GM04503 (cell line): Measurements from ENCODE around the gene SKIDA1.
A peak's percentile ranks its signal among the peaks of the same experiment; 100 is the strongest.
"Not testable (repeated sequence)": the region's sequence is repeated elsewhere in the genome, so short reads cannot be mapped to it uniquely, and the experiment has no call there.

Experiments used
- DNase-seq: peaks from one replicate; pipeline ENCODE4 v3.0.0-alpha.2; 2012; ENCODE audit warnings: low read depth

SKIDA1 gene

DNA sequence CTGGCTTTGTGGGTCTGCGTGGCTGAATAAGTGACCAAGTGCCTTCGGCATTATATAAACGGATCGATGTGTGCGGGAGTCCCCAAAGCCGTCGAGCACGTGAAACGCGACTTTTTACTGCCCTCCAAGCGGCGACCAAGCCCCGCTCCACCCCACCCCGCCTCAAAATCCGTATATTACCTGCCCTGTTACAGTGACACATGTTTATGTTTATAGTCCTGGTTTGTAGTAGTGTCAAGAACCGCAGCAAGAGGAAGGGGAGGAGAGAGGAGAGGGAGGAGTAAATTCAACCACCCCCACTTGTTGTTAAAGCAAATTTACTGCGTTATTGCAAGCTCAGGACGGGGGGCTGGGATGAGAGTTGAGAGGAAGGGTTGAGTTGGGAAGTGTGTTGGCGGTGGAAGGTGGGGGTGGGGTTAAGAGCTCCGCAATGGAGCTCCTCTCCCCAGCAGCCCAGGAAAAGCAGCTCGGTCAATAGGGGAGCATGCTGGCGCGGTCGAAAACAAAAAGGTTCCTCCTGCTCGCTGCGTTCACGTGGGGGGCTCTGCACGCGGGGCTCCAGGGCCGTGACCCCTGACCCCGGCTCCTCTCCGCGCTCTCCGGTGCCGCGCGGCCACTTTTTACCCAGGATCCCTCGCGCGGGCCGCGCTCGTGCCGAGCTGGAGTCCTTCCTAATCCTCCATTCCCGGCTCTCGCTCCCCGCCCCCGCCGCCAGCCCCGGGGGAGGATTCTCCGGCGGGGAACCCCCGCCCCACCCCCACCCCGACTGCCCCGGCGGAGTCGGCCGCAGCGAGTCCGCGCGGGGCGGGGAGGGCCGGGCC is at the start of gene SKIDA1:
Gene SKIDA1 (minus strand): TSS at position 316 of the 821 bp plus-strand sequence. CDS start 7,860 bp downstream, outside the sequence.
- no peak for DNase-seq

DNA sequence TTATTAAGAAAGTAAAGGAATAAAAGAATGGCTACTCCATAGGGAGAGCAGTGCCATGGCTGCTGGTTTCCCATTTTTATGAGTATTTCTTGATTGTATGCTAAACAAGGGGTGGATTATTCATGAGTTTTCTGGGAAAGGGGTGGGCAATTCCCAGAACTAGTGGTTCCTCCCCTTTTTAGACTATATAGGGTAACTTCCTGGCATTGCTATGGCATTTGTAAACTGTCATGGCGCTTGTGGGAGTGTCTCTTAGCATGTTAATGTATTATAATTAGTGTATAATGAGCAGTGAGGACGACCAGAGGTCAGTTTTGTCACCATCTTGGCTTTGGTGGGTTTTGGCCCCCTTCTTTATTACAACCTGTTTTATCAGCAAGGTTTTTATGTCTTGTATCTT is 49.0 kb upstream of the SKIDA1 start:
- not testable (repeated sequence) for DNase-seq

DNA sequence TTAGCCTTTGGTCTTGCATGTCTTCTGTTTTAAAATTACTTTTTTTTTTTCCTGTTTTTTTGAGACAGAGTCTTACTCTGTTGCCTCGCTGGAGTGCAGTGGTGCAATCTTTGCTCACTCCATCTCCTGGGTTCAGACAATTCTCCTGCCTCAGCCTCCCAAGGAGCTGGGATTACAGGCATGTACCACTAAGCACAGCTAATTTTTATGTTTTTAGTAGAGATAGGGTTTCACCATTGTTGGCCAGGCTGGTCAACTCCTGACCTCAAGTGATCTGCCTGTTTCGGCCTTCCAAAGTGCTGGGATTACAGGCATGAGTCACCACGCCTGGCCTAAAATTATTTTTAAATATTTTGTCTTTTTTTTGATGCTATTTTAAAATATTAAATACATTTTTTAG is 47.1 kb upstream of the SKIDA1 start:
- peak; percentile 31 for DNase-seq

DNA sequence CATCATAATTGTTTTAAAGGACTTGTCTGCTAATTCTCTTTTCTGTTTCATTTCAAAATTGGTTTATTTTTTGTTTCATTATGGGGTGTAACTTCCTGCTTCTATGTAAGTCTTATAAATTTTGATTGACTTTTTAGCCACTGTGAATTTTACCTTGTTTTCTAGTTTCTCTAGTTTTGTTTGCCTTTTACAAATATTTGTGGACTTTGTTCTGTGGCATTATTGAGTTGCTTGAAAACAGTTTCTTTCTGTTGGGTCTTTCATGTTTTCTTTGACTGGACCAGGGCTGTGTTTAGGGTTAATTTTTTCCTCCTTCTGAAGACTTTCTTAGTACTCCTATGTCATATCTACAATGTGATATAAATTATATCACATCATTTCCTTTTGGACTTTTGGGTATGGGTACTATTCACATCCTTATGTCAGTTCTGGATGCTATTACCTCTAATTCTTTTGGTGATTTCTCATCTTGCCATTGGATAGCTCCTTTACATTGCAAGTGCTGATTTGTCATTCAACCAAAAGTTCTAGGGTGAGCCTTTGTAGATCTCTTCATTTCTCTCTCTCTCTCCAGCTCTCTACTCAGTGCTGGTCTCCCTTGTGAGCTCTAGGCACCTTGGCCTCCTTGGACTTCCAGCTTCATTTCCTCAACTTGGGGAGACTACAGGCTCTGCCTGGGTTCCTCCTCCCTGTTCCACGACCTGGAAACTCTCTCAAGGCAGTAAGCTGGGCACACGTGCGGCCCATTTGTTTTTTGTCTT is 45.5 kb upstream of the SKIDA1 start:
- no peak for DNase-seq

DNA sequence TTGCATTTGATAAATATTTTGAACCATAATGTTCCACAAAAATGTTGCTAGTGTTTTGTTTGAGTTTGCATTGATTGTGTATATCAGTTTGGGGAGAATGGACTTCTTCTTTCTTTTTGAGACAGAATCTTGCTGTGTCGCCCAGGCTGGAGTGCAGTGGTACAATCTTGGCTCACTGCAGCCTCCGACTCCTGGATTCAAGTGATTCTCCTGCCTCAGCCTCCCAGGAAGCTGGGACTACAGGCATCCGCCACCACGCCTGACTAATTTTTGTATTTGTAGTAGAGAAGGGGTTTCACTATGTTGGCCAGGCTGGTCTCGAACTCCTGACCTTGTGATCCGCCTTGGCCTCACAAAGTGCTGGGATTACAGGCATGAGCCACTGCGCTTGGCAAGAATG is 33.5 kb upstream of the SKIDA1 start:
- DNase-seq, result not testable (repeated sequence)

DNA sequence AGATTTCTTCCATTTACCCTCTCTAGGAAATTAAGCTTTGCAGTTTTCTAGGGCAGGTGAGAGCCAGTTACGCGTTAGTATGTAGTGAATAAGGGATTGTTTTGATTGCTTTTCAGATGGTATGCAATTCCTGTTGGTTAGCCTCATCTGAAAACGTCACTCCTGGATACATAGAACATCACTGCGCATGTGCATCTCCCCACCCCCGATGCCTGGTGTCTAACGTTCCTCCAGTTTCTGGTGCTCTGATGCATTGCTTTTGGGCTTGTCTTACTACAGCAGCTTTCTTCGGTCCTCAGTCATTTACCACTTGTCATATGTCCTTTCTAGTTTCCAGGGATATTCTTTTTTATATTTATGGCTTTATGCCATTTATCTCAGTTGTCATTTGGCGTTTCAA is 31.0 kb upstream of the SKIDA1 start:
- no peak for DNase-seq

DNA sequence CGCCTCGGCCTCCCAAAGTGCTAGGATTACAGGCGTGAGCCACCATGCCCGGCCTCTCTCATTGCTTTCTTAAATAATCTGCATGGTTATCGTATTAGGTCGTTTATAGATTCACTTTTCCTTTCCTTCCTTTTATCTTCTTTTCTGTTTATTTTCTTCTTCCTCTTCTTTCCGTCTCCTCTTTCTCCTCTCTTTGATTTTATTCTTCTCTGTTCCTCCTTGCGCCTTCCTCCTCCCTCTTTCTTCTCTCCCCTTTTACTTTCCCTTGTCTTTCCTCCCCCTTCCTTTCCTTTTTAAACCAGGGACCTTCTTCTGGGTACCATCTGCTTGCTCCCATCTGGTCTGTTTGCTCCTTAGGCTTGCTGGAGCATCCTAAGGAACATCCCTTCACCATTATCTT is 27.2 kb upstream of the SKIDA1 start:
- no peak for DNase-seq

DNA sequence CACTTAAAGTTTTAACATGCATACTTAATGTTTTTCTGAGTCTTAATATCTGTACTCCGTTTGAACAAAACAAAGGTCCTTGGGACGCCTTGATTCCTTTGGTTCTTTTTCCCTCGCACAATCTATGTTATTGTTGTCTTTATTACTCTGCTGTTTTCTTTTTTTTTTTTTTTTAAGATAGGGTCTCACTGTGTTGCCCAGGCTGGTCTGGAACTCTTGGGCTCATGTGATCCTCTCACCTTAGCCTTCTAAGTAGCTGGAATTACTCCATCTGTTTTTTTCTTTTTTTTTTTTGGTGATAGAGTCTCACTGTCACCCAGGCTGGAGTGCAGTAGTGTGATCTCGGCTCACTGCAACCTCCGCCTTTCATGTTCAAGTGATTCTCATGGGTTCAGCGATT is 21.8 kb upstream of the SKIDA1 start:
- DNase-seq, result no peak

DNA sequence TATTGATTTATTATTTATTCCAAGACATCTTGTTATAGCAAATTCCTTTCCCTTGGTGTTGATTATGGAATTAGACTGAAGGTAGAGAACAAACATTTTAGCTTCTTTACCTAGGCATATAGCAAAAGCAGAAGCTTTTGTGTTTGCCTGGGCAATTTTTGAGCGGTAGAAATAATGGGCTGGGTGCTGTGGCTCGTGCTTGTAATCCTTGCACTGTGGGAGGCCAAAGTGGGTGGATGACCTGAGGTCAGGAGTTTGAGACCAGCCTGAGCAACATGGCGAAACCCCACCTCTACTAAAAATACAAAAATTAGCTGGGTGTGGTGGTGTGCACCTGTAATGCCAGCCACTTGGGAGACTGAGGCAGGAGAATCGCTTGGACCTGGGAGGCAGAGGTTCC is 15.2 kb upstream of the SKIDA1 start:
- not testable (repeated sequence) for DNase-seq

DNA sequence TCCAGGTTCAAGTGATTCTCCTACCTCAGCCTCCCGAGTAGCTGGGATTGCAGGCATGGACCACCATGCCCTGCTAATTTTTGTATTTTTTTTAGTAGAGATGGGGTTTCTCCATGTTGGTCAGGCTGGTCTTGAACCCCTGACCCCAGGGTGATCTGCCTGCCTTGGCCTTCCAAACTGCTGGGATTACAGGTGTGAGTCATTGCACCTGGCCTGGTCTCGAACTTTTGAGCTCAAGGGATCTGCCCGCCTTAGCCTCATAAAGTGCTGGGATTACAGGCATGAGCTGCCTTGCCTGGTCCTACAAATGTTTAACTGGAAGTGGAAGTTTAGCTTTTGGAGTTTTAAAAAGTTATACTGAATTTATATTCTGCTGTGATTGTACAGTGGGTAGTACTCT is 11.4 kb upstream of the SKIDA1 start:
- DNase-seq, result no peak

DNA sequence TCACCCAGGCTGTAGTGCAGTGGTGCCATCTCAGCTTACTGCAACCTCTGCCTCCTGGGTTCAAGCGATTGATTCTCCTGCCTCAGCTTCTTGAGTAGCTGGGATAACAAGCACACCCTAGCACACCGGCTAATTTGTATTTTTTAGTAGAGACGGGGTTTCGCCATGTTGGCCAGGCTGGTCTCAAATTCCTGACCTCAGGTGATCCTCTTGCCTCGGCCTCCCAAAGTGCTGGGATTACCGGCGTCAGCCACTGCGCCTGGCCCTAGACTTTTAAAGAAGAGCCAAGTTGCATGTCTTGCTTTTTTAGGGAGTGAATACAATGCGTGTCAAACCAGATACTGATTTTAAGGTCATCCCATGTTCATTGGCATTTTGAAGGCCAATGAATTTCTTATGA is 10.5 kb upstream of the SKIDA1 start:
- DNase-seq, result not testable (repeated sequence)

DNA sequence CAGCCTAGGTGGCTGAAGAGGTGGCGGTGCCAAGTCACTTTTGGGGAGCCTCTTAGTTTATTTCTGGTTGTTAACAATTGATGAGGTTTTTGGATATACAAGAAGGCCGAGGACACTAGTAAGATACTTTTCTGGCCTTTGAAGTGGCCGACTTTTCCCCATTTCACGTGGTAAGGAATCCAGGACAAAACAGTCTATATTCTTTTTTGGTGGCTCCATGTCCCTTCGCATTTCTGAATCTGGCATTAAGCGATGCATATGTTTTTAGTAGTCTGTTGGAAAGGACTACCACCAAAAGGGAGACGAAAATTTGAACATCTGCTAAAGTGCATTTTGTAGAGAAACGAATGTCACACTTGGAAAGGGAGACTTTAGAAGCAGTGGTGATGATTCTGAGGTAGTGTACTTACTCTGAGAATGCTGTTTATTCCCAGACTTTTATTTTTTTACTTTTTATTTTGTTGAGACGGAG is 10.0 kb upstream of the SKIDA1 start:
- no peak for DNase-seq

DNA sequence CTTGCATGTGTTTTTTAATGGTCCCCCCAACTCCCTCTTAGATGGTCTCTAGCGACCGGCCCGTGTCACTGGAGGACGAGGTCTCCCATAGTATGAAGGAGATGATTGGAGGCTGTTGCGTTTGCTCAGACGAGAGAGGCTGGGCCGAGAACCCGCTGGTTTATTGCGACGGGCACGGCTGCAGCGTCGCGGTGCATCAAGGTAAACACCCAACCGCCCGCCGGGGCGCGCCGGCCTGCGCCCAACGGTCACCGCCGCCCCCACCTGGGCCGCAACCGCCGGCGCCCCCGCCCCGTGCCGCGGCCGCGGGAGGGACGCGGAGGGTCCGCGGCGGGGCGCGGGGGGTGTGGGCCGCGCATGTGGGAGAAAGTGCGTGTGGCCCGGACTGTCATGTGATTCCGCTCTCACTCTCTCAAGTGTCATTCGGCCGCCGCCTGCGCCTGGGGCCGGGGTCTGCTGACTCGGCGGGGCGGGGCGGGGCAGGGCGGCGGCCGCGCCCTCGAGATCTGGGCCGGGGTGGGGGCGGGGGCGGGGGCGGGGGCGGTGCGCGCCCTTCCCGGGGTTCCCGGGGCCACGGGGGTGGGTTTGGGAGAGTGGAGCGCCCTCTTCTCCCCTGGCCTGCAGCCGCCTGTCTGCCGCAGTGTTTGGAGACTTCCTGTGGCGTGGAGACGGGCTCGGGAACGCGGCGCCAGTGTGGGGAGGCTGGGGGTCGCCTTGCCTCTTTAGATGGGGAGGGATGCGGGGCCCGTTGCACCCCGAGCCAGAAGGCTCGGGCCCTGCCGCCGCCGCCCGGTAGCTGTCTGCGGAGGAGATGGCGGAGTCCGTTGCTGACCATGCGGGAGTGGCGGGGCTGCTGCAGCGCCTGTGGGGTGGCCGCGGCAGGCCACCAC is 9.4 kb upstream of the SKIDA1 start:
- DNase-seq, result no peak

DNA sequence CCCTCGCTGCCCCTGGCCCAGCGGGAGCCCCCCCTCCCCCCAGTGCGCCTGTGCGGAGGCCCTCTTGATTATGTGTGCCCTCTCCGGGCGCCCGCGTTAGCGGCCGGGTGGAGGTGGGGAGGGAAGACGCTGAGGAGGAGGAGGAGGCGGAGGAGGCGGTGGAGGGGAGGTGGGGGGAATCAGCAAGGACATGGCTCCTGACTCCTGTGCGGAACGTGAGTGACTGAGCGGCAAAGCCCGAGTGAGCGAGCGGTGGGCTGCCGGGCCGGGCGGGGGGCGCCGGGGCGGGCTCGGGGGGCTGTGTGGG is 8.8 kb upstream of the SKIDA1 start:
- DNase-seq, result no peak

DNA sequence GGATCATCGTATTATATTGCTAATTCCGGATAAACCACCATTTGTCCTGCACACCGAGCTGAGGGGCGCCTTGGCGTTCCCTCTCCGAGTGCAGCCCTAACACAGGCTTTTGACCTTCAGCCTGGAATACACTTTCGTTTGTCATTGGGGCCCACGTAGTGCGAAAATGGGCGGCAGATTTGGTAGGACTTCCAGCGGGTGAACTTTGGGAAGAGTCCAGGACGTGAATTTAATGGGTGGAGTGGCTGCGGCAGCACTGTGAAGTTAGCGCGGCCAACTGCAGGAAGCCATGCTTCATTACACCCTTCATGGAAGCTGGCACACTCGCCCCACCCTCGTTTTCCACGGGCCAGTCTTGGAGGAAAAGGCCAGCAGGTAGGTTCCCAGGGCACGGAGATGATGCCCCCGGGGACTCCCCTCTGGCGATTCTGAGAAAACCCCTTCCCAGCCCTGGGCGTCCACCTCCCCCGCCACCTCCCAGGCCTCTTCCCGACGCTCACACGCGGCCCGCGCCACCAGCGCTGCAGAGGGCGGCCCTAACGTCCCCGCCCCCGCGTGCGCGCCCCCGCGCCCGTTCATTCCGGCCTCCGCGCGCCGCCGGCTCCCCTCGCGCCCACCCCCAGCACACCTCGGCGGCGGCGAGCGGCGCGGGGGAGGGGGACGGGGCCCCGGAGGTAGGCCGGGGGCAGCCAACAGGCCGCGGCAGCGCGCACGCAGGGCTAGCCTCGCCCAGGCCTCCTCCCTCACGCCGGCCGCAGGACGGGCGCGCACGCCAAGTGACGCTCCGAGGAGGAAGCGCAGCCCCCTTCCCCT is 8.2 kb upstream of the SKIDA1 start, which contains the start of gene MLLT10:
Gene MLLT10 (plus strand): TSS at position 766 of the 813 bp plus-strand sequence. CDS start 413 bp downstream, outside the sequence.
- peak; percentile 60 for DNase-seq

DNA sequence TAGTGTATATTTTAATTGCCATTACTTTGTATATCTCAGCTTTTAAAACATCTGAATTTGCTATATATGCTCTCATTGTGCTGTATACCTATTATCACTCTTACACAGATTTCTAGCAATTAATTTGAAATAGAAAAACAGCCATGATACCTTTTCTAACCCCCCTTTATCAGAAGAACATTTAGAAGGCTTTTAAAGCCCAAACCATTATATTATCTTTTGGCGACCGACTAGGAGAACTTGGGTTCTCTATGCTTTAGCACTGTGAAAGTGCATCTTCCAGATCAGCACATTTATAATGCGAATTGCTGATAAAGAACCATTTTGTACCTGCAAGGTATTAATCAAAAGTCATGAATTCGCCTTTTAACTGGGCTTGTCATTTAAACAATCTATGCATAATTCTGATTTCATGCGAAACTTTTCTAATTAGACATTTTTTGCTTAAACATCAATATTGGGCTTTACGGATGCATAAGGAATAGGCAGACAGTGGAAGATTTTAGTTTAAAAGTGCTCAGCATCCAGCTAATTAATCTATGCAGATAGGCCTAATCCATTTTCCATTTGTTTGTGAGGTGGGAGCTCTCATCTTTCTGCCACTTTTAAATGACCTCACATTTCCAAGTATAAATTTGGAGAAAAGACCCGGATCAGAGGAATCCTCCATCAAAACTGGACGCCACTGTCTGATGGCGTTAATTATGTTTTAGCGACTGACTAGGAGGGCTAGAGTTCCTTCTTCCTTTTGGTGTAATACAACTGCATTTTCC is 7.4 kb upstream of the SKIDA1 start:
- DNase-seq, result no peak

DNA sequence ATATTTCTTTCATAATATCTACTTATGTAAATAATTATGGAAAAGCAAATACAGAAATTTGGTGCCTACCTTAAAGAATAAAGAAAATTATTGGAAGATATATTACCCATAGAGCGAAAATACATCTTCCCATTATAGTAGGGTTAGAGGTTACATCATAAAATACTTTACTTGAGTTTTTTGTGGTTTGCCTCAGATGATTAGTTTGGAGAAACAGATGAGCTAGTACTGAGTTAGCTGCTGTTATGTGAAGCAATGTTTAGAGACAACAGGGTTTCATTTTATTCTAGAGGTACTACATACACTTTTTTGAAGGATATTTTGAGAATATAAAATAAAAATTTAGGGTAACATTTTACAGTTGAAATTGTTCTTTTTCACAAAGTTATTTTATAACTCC is 5.7 kb upstream of the SKIDA1 start:
- no peak for DNase-seq

DNA sequence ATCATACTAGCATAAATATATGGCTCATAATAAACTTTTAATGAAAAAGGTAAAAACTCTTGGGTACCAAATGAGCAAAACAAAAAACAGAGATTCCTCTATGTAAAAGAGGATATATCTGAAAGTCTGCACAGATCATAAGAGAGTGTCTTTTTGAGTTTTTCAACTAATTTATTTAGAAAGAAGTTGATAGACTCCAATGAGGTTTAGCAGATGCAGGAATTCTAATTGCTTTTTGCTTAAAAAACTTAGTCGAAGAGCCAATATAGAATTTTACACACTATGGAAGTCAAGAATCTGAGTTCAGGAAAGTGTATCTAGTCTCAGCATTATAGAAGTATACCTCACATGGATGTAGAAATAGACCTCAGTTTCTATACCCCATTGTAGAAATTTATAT is 5.2 kb upstream of the SKIDA1 start:
- DNase-seq, result no peak

DNA sequence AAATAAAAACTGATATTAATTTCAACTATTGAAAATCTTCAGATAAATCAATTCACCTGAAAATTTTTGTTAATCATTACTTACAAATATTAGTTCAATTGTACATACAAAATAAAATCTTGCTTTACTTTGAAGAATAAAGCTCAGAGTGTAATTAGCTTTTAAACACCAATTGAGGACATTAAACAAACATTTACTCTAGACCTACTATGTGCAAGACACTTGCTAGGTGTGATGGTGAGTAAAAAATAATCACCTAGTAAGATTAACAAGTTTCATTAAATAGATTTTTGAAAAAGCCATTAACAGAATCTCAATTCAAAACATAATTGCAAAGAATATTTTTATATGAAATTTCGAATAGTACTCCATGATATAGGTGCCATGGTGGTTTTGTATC is 4.7 kb upstream of the SKIDA1 start:
- no peak for DNase-seq

DNA sequence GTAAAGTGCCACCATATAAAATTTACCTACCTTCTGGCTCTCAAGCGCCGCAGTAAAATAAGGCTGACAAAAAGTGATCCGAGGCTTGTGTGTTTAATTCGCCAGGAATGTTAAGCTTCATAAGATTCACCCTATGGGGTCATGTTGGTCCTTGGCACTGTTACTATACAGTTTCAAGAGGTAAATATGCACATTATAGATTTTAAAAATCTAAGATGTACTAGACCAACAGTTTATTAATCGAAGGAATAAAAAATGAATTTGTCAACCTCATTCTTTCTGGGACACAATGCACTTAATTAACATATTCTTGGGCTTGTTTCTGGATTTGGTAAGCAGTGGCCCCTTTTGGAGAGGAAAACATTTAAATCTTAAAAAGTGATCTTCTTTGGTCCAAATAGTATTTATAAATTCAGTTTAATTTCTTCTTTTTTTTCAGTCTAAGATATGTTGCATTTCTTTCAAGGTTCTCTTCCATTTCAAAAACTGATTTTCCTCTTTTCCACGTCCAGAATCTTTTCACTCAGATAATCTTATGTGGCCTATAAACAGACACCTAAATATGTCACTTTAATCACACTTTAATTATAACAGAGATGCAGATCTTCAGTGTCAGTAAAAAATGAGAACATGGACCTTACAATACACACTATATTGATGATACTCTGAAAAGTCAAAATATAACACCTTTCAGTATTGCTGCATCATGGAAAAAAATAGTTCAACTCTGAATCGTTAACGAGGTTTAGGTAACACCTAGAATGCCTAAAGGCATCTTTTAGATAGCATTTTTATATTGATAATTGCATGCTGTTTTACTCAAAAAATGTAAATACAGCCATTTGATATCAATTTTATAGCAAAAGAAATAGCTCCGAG is 3.8 kb upstream of the SKIDA1 start:
- no peak for DNase-seq
